GM12873 (cell line): Measurements from ENCODE around the gene L3MBTL1.

Experiments
- TF ChIP-seq, protein P1 (sequence below): IDR thresholded peaks from 2 replicates; pipeline ENCODE4 v1.5.1; 2012; ENCODE audit warnings: low read depth, mild to moderate bottlenecking, moderate library complexity, low read length, control low read depth; ENCODE audit not compliant: insufficient read depth; ENCODE audit errors: missing control alignments

Gene L3MBTL1

DNA sequence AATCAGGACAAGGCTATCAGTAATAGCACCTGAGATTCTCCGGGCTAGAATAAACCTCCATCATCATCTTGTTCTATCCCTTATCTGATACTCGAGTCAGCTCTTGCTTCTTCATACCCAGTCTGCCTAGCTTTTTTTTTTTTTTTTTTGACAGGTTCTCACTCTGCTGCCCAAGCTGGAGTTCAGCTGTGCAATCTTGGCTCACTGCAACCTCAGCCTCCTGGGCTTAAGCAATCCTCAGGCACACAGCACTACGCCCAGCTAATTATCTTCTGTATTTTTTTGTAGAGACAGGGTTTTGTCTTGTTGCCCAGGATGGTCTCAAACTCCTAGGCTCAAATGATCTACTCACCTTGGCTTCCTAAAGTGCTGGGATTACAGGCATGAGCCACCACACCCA is 30.3 kb upstream of the L3MBTL1 start:
- TF ChIP-seq, protein P1, sequence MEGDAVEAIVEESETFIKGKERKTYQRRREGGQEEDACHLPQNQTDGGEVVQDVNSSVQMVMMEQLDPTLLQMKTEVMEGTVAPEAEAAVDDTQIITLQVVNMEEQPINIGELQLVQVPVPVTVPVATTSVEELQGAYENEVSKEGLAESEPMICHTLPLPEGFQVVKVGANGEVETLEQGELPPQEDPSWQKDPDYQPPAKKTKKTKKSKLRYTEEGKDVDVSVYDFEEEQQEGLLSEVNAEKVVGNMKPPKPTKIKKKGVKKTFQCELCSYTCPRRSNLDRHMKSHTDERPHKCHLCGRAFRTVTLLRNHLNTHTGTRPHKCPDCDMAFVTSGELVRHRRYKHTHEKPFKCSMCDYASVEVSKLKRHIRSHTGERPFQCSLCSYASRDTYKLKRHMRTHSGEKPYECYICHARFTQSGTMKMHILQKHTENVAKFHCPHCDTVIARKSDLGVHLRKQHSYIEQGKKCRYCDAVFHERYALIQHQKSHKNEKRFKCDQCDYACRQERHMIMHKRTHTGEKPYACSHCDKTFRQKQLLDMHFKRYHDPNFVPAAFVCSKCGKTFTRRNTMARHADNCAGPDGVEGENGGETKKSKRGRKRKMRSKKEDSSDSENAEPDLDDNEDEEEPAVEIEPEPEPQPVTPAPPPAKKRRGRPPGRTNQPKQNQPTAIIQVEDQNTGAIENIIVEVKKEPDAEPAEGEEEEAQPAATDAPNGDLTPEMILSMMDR: no peak

DNA sequence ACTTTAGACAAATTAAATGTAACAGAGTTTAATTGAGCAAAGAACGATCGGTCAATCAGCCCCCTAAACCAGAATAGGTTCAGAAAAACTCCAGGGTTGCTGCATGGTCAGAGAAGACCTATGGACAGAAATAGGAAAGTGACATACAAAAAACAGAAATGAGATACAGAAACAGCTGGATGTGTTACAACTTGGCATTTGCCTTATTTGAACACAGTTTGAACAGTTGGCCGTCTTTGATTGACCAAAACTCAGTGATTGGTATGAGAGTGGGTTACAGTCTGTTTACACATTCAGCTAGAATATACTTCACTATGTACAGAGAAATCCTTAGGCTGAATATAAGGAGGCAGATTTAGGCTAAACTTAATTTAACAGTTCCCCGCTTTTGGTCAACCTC is 29.9 kb upstream of the L3MBTL1 start:
- TF ChIP-seq, protein P1: no peak

DNA sequence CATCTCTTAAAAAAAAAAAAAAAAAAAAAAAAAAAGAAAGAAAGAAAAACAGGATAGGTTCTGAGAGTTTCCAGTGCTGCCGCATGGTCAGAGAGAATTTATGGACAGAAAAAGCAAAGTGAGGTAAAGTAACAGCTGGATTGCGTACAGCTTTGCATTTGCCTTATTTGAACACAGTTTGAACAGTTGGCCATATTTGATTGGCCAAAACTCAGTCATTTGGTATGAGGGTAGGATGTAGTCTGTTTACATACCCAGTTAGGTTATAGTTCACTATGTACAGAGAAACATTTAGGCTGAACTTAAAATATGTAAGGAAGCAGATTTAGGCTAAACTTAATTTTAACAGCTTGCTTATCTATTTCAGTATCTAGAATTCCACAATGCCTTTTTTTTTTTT is 17.5 kb upstream of the L3MBTL1 start:
- TF ChIP-seq, protein P1: no peak

DNA sequence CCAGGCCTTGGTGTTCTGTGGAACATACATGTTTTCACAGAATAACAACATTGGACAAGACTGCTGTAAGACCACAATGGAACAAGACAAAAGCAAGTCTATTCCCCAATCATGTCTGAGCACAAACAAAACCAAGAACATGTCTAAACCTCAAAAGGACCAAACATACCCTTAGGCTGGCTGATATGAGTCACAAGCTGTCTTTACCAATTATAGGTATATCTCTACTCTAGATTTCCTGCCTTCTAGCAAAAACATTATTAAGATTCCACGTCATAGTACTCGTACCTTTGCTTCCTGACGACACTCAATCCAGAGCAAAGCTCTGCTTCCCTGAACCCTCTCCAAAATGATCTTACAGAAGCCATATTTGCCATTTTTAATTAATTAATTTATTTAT is 15.4 kb upstream of the L3MBTL1 start:
- TF ChIP-seq, protein P1: no peak

DNA sequence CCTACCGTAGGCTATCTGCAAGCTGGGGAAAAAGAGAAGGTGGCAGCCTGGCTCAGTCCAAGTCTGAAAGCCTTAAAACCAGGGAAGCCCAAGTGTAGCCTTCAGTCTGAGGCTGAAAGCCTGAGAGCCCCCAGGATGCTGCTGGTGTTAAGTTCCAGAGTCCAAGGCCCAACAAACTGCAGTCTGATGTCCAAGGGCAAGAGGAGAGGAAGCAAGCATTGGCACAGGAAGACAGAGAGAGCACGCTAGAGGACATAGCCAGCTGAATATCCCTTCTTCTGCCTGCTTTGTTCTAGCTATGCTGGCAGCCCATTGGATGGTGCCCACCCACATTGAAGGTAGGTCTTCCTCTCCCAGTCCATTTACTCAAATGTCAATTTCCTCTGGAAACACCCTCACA is 12.1 kb upstream of the L3MBTL1 start:
- TF ChIP-seq, protein P1: no peak

DNA sequence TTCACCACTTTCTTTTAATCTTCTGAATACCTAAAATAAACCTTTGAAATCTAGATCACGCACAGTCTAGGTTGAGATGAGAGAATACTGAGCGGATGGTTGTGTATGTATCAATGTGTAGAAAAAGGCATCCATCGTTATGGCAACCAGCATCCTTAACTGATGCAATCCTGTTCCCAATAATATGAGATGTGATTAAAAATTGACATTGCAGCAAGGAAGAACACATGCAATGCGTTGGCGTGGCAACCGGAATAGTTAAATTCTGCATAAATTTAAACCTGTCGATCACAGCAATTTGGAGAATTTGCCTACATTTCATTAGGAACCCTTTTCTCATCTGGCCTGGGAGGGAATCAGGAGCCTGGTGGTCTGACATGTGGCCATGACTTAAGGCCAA is 1.3 kb upstream of the L3MBTL1 start:
- TF ChIP-seq, protein P1: no peak

DNA sequence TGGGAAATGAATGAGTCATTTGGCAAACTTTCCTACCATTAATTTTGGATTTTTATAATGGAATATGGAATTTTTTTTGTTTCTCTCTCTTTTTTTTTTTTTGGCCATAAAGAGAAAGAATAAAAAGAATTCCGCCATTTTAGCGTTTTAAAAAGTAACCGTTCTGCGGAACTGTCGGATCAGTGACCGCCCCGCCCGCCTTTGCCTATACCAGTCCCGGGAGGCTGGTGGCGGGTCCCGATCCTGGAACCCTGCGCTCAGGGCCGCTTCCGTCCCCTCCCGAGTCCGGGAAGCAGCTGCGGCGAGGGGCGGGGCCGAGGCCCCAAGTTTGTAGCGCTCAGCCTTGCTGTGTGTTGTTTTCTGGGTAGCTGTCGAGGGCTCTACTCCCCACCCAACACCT is 609 bp downstream of the L3MBTL1 start:
- TF ChIP-seq, protein P1: no peak

DNA sequence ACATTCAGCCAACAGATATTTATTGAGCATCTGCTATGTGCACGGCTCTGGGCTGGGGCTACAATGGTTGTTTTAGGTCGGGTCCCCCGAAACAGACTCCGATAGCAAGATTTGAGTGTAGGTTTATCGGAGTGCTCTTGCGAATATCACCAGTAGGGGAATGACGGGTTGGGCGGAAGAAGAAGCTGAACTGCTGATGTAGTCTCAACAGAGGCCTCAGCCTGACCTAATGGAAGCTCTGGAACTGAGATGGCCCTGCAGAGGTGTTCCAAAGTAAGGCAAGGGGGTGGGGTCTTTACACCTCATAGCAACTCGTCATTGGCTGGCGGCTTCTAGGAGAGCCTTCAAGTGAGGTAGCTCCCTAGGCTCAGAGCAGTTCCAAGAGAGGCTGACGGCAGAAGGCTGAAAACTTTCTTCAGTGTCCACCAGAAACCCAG is 1.1 kb downstream of the L3MBTL1 start:
- TF ChIP-seq, protein P1: peak; percentile 9
